Middle frontal gyrus (tissue), 1 donor: Measurements from ENCODE around the gene DPP10.
"Not testable (repeated sequence)": the region's sequence is repeated elsewhere in the genome, so short reads cannot be mapped to it uniquely, and the experiment has no call there.

Experiments
- DNase-seq: peaks from one replicate; pipeline ENCODE4 v3.0.0-alpha.2; 2015; ENCODE audit warnings: low spot score; ENCODE audit errors: extremely low spot score

The DPP10 gene

GRCh38 chr2:114937366-114937930 is 495.0 kb downstream of the DPP10 start:
- no peak for DNase-seq

DNA sequence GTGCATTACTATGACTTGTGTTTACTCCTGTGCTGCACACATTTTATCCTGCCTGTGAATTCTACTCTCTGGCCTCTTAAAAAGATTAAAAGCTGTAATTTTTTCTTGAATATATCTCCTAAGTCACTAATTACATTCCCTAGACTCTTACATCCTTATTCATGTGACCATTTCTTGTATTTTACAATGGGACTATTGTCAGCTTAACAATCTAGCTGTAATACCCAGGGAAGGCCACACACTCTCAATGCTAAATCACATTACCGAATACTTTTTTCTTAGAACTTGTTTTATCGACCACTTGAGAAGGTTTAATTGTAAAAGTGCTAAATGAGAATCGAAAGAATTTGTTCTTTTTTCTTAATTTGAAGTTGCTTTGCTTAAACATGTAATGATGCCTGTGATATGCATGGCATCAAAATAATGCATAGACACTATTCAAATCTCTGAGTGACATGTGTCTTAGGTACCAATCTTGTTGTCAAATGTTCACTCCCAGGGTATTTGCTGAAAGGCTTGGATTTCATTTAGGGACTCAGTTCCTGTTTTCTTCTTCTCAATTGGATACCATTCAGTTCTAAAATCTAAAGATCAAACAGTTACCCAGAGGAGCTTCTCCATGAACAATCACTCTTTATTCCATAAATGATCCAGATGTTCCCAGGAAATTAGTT is 498.5 kb downstream of the DPP10 start:
- DNase-seq, result no peak

DNA sequence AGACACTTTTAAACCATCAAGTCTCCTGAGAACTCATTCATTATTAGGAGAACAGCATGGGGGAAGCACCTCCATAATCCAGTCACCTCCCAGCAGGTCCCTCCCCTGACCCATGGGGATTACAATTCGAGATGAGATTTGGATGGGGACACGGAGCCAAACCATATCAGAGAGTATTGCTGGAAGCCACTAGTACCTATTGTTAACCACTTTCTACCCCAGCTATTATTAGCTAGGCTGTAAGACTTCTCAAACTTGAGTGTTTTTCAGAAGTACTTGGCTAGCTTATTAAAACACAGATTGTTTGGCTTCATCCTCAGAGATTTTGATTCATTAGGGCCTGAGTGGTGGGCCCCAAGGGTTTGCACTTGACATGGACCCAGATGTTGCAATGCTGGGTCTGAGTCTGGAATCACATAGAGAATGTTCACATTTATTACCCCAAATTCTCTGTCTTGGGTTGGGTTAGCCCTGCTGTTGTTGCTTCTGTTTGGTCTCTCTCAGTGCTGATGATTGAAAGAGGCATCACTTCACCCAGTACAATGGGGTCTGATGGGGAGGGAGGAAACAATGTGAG is 506.9 kb downstream of the DPP10 start:
- no peak for DNase-seq

GRCh38 chr2:114960389-114960788 is 517.9 kb downstream of the DPP10 start:
- DNase-seq, result no peak

DNA sequence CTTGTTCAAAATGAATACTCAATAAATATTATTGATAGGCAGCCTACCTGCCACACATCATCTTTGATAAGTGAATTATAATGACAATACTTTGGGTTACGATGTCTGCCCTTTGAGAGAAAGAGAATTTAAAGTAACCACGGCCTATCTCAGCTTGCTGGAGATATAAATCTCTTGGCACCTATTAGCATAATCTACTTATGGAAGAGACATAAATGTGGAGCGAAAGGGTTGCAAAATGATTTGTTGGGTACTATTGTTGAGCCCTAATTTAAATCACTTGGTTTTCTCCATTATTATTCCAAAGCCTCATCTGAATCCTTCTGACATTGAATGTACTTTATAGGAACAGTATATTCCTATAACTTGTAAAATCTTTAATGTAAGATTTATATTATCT is 520.1 kb downstream of the DPP10 start:
- DNase-seq, result no peak

GRCh38 chr2:114968748-114969400 is 526.4 kb downstream of the DPP10 start:
- no peak for DNase-seq

DNA sequence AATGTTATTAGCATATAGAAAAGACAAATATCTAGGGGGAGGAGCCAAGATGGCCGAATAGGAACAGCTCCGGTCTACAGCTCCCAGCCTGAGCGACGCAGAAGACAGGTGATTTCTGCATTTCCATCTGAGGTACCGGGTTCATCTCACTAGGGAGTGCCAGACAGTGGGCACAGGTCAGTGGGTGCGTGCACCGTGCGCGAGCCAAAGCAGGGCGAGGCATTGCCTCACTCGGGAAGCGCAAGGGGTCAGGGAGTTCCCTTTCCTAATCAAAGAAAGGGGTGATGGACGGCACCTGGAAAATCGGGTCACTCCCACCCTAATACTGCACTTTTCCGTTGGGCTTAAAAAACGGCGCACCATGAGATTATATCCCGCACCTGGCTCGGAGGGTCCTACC is 561.9 kb downstream of the DPP10 start:
- not testable (repeated sequence) for DNase-seq

- DNase-seq, result no peak
Observed at GRCh38 chr2:115011721-115012120, 569.3 kb downstream of the DPP10 start.

- not testable (repeated sequence) for DNase-seq
Observed at GRCh38 chr2:115022013-115022412, 579.6 kb downstream of the DPP10 start.

- DNase-seq, result no peak
Observed at GRCh38 chr2:115034801-115035200, 592.4 kb downstream of the DPP10 start.

GRCh38 chr2:115036818-115037217 is 594.4 kb downstream of the DPP10 start:
- no peak for DNase-seq

GRCh38 chr2:115057473-115057872 is 615.0 kb downstream of the DPP10 start:
- DNase-seq, result no peak

DNA sequence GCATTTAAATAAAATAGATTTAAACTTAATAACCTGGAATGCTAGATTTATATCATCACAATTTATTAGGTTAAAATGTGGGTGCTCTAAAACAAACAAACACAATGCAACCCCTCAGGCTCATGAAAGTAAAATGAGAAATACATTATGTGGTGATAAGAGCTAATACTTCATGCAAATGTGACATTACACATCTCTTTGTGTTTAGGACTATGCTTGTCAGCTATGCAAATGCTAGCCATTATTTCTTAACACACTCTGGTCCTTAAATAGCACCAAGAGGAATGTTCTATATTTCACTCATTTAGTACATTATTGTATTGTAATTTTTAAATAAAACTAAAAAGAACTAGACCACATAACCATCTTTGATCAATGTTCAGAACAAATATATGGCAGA is 627.6 kb downstream of the DPP10 start:
- DNase-seq, result no peak

DNA sequence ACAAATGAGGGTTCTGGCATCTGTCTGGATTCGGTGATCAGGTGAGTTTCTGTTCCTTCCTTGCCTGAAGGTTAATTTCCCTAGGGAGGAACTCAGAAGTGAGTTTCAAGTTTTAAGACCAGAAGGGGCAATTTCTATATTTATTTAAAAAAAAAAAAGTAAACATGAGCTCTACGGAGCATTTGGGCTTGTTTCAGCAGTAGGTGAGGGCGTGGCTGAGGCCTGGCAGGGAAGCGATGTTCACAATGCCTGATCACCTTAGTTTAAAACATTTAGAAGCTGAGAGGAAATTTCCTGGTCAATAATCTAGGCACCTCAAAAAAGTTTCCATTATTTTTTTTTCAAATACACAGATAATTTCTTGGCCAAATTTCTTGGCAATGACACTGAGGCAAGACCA is 629.1 kb downstream of the DPP10 start:
- DNase-seq, result no peak

GRCh38 chr2:115075800-115076199 is 633.4 kb downstream of the DPP10 start:
- no peak for DNase-seq

DNA sequence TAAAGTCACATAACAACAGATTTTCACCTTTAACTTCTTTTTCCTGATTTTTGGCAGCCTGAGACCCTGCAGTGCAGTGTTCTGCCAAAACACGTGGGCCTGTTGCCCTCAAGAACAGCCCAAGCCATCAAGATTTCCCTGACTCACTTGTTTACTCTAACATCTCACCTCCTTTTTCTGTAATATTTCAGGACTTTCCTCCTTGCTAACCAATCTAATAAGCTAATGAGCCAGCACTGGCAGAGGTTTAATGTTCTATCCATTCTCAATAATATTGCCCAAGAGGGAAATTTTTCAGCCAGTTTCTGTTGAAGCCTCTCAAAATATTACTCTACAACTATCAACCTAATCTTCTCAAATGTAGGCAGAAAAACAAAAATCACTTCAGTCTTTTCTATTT is 635.2 kb downstream of the DPP10 start:
- DNase-seq, result no peak

DNA sequence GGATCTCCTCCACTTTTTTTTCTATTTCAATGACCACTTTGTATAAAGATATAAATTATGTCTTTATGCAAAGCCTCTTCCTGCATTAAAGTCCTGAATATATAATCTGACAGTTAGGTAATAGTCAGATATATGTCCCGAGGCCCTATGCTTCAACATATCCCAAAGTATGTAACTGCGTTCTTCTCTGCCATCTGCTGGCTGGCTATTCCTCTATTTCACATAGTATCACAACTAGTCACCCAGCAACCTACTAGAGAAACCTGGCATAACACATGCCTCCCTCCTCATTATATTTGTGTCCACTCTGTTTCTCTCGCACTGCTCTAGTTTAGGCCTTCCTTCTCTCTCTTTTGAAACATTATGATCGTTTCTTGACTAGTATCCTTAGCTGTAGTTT is 640.8 kb downstream of the DPP10 start:
- DNase-seq, result no peak

DNA sequence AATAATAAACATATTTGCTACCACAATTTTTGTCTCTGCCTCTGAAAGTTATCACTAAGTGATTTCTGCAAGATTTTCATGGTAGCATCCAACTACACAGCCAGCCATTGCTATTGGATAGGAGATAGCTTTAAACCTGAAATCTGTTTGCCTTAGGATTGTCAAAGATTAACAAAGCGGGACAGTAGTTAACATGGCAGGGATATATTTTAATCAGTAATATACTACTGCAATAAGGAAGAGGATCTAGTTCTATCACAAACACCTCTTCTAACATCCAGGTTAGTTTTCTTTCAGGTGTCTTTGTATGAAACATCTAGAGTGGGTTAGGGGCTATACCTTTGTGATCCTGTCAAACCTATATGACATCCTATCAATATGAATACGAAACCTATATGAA is 641.3 kb downstream of the DPP10 start:
- no peak for DNase-seq

- DNase-seq, result peak; percentile 57
Observed at GRCh38 chr2:115084446-115084845, 642.0 kb downstream of the DPP10 start.

DNA sequence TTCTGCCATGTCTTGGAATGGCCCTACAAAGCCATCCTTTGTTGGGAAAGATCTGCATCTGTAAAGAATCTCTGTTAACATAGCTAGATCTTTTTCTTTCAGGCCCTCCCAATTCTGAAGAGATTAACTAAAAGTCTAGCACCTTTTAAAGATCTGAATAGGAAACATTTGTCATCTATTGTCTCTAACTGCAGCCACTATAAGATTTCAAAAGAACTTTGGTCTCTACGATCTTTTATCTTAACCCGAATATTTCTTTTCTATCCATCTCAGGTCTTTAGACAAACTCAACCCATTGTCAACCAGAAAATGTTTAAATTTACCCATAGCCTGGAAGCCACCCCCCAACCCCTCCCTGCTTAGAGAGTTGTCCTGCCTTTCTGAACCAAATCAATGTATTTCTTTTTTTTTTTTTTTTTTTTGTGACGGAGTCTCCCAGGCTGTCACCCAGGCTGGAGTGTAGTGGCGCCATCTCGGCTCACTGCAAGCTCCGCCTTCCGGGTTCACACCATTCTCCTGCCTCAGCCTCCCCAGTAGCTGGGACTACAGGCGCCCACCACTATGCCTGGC is 643.7 kb downstream of the DPP10 start:
- DNase-seq, result not testable (repeated sequence)

DNA sequence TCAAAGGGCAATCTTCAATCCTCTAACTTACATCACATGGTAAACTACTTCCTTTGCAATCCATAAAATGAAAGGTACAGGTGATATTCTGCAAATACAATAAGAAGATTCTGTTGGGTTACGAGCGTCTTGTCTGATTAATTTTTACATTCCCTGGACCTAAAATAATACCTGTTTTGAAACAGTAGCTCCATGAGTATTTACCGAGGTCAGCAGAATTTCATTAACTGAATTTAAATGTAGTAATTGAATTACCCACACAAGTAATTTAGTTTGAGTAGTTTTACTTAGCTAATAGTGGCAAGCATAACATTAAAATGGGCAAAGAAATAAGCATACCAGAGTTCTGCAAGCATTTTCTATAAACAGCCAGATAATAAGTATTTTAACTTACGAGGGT is 652.0 kb downstream of the DPP10 start:
- no peak for DNase-seq

DNA sequence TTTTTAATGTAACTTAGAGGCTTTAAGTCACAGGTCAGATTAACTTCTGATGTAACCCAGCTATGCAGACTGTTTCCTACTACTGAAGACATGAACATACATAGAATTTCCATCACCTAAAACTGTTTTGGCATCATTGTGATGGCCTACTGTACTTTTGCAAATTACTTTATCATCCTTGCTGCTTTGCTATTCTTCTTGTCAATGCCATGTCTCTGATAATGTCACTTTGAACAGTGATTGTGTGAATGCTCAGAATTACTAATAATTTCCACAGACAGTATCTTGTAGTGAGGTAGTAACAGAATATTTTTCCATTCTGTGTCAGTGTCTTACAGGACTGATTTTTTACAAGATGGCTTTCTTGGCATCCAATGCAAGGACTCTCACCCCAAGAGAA is 663.5 kb downstream of the DPP10 start:
- no peak for DNase-seq
